IPS-18a (cell line): ENCODE results near the gene NKIRAS1.

Experiments used
- H3K27ac ChIP-seq: one replicate; pipeline ENCODE4 v1.5.1; 2013; ENCODE audit warnings: low read length
- H3K27me3 ChIP-seq: one replicate; pipeline ENCODE4 v1.6.1; 2013; ENCODE audit warnings: mild to moderate bottlenecking, low read length; ENCODE audit not compliant: control insufficient read depth, insufficient read depth
- H3K36me3 ChIP-seq: one replicate; pipeline ENCODE4 v1.6.1; 2013; ENCODE audit warnings: low read depth, low read length; ENCODE audit not compliant: control insufficient read depth
- H3K4me1 ChIP-seq: one replicate; pipeline ENCODE4 v1.6.1; 2013; ENCODE audit warnings: low read depth, low read length; ENCODE audit not compliant: control insufficient read depth
- H3K4me3 ChIP-seq: one replicate; pipeline ENCODE4 v1.5.1; 2013; ENCODE audit warnings: low read length
- H3K9ac ChIP-seq: one replicate; pipeline ENCODE4 v1.6.1; 2013; ENCODE audit warnings: mild to moderate bottlenecking, low read length, moderate library complexity
- H3K9me3 ChIP-seq: one replicate; pipeline ENCODE4 v1.6.1; 2013; ENCODE audit warnings: low read depth, low read length; ENCODE audit not compliant: control insufficient read depth

Gene NKIRAS1

GRCh38 chr3:23950293-23950692, 33.5 kb upstream of the NKIRAS1 start:
- peaks cover 17% of the 10 kb centered on the region for H3K4me1 ChIP-seq
- no peak overlapping the region for H3K4me3 ChIP-seq
- H3K27ac ChIP-seq, result no peak overlapping the region
- H3K9me3 ChIP-seq, result no peaks in the 10 kb centered on the region
- H3K36me3 ChIP-seq, result peaks cover 3% of the 10 kb centered on the region
- H3K9ac ChIP-seq, result no peak overlapping the region
- no peaks in the 10 kb centered on the region for H3K27me3 ChIP-seq

GRCh38 chr3:23949784-23950183, 33.0 kb upstream of the NKIRAS1 start:
- H3K36me3 ChIP-seq, result peaks cover 2% of the 10 kb centered on the region
- no peaks in the 10 kb centered on the region for H3K27me3 ChIP-seq
- no peak overlapping the region for H3K4me3 ChIP-seq
- H3K9me3 ChIP-seq, result no peaks in the 10 kb centered on the region
- peaks cover 17% of the 10 kb centered on the region for H3K4me1 ChIP-seq
- H3K27ac ChIP-seq, result no peak overlapping the region
- no peak overlapping the region for H3K9ac ChIP-seq

- Histone ChIP-seq H3K4me3 (no peak overlapping the region), H3K9ac (no peak overlapping the region), H3K9me3 (no peaks in the 10 kb centered on the region), H3K36me3 (no peaks in the 10 kb centered on the region), H3K4me1 (peaks cover 22% of the 10 kb centered on the region), H3K27ac (no peak overlapping the region), H3K27me3 (no peaks in the 10 kb centered on the region)
Observed at GRCh38 chr3:23948761-23949160, 32.0 kb upstream of the NKIRAS1 start.

DNA sequence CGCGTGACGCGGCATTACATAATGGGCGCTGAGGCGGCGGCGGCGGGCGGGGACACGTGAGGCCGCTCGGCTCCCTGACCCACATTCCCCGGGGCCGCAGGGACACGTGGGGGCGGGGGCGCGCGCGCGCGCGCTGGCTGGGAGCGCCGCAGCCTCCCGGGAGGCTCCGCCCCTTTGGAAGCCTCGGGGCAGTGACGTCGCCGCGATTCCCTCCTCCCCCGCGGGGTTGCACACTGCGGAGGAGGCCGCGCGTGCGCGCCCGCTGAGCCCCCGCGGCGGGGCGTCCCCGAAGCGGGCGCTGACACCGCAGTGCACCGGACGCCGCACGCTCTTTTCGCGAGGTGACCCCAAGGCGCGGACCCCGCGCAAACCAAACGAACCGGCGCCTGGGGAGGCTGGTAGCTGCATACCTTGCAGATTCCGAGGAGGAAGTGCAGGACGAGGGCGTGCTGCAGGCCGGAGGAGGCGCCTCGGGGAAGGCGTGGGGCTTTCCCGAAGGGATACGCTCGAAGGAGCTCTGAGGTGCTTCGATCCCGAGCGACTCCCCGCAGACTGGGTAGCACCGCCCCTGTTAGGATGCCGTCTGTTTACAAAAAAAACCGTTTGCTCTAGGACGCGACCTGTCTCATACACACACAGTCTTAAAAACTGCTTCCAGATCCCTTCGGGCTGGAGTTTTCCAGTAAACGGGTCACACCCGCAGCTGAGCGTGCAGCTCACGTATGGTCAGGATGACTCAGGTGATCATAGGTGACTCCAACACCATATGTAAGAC, 29.3 kb upstream of the NKIRAS1 start:
- H3K4me1 ChIP-seq, result peaks cover 26% of the 10 kb centered on the region
- H3K4me3 ChIP-seq, result peak overlapping the region; percentile 95
- H3K9me3 ChIP-seq, result no peaks in the 10 kb centered on the region
- H3K27me3 ChIP-seq, result no peaks in the 10 kb centered on the region
- H3K9ac ChIP-seq, result peak overlapping the region; percentile 92
- peak overlapping the region; percentile 88 for H3K27ac ChIP-seq
- H3K36me3 ChIP-seq, result no peaks in the 10 kb centered on the region

- Histone ChIP-seq H3K9ac (no peak overlapping the region), H3K4me3 (peak overlapping the region; percentile 45), H3K9me3 (no peaks in the 10 kb centered on the region), H3K27me3 (no peaks in the 10 kb centered on the region), H3K27ac (no peak overlapping the region), H3K4me1 (peaks cover 26% of the 10 kb centered on the region), H3K36me3 (no peaks in the 10 kb centered on the region)
Observed at GRCh38 chr3:23945663-23945912, 28.8 kb upstream of the NKIRAS1 start.

GRCh38 chr3:23944861-23945662, 28.3 kb upstream of the NKIRAS1 start, which contains the start of gene NR1D2:
TSS of gene NR1D2 (plus strand) at chr3:23945286. CDS start at chr3:23945579, 293 bp downstream.
- Histone ChIP-seq H3K4me1 (peaks cover 26% of the 10 kb centered on the region), H3K27ac (peak within 1 kb of the TSS; percentile 88), H3K27me3 (no peaks in the 10 kb centered on the region), H3K9me3 (no peaks in the 10 kb centered on the region), H3K4me3 (peak within 1 kb of the TSS; percentile 95), H3K9ac (peak within 1 kb of the TSS; percentile 92), H3K36me3 (no peaks in the 10 kb centered on the region)

DNA sequence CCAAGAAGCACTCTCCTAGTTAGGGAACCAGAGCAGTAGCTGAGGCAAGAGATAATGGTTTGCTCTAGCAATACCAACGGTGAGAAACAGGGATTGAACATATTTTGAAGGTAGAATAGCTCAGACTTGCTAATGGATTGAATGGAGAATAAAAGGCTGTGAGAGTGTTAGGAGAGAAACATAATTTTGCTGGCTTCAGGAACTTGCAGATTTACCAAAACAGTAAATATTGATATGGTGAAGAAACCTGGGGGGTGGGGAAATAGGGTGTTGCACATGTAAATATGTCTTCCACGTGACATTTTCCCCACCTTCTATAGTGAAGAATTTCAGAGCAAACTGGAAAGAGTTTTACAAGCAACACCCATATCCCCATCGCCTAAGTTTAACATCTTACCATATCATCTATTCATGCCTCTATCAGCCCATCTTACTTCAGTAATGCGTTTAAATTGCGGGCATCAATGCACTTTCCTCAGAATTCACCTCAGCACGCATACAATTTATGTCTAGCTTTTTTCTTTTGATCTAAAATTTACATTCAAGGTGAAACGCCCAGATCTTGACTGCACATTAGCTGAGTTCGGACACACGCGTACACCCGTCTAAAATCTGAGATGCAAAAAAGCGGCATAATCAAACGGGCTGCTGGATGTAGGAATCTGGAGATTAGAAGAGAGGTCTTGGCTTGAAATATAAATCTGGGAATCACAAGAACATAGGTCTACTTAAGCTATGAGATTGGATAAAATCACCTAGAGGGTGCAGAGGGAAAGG, 27.4 kb upstream of the NKIRAS1 start:
- Histone ChIP-seq H3K36me3 (no peaks in the 10 kb centered on the region), H3K4me1 (peaks cover 26% of the 10 kb centered on the region), H3K27me3 (no peaks in the 10 kb centered on the region), H3K4me3 (peak overlapping the region; percentile 91), H3K9ac (peak overlapping the region; percentile 77), H3K27ac (no peak overlapping the region), H3K9me3 (no peaks in the 10 kb centered on the region)

DNA sequence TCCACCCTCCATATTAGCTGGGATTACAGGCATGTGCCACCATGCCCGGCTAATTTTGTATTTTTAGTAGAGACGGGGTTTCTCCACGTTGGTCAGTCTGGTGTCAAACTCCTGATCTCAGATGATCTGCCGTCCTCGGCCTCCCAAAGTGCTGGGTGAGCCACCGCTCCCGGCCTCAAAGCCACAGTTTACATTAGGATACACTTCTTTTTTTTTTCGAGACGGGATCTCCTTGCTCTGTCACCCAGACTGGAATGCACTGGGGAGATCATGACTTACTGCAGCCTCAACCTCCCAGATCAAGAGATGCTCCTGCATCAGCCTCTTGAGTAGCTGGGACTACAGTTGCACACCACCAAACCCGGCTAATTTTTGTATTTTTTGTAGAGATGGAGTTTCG, 25.8 kb upstream of the NKIRAS1 start:
- no peak overlapping the region for H3K27ac ChIP-seq
- peaks cover 20% of the 10 kb centered on the region for H3K4me1 ChIP-seq
- H3K36me3 ChIP-seq, result no peaks in the 10 kb centered on the region
- no peaks in the 10 kb centered on the region for H3K27me3 ChIP-seq
- H3K9me3 ChIP-seq, result no peaks in the 10 kb centered on the region
- H3K4me3 ChIP-seq, result no peak overlapping the region
- no peak overlapping the region for H3K9ac ChIP-seq

GRCh38 chr3:23941440-23941839, 24.6 kb upstream of the NKIRAS1 start:
- H3K4me3 ChIP-seq, result no peak overlapping the region
- H3K9me3 ChIP-seq, result no peaks in the 10 kb centered on the region
- H3K9ac ChIP-seq, result no peak overlapping the region
- no peaks in the 10 kb centered on the region for H3K36me3 ChIP-seq
- peaks cover 10% of the 10 kb centered on the region for H3K4me1 ChIP-seq
- no peak overlapping the region for H3K27ac ChIP-seq
- no peaks in the 10 kb centered on the region for H3K27me3 ChIP-seq

GRCh38 chr3:23940775-23941174, 24.0 kb upstream of the NKIRAS1 start:
- Histone ChIP-seq H3K9me3 (no peaks in the 10 kb centered on the region), H3K9ac (no peak overlapping the region), H3K4me1 (peaks cover 10% of the 10 kb centered on the region), H3K27ac (no peak overlapping the region), H3K27me3 (no peaks in the 10 kb centered on the region), H3K4me3 (no peak overlapping the region), H3K36me3 (no peaks in the 10 kb centered on the region)

GRCh38 chr3:23938688-23939087, 21.9 kb upstream of the NKIRAS1 start:
- no peak overlapping the region for H3K4me3 ChIP-seq
- peaks cover 3% of the 10 kb centered on the region for H3K4me1 ChIP-seq
- no peak overlapping the region for H3K27ac ChIP-seq
- H3K27me3 ChIP-seq, result no peaks in the 10 kb centered on the region
- no peak overlapping the region for H3K9ac ChIP-seq
- no peaks in the 10 kb centered on the region for H3K9me3 ChIP-seq
- no peaks in the 10 kb centered on the region for H3K36me3 ChIP-seq
